SKM-1 (cell line): ENCODE measurements around the gene MERTK.
"Not testable (repeated sequence)": the region's sequence is repeated elsewhere in the genome, so short reads cannot be mapped to it uniquely, and the experiment has no call there.

Experiments
- DNase-seq: peaks from one replicate; lab custom pipeline; 2025; ENCODE audit not compliant: unreplicated experiment; lab: John Stamatoyannopoulos, UW

Gene MERTK

GRCh38 chr2:111909997-111910396 lies 11.6 kb downstream of the MERTK start:
- not testable (repeated sequence) for DNase-seq

GRCh38 chr2:111910609-111911277 lies 12.3 kb downstream of the MERTK start:
- DNase-seq, result no peak

- not testable (repeated sequence) for DNase-seq
Observed at GRCh38 chr2:111911295-111911977, 13.0 kb downstream of the MERTK start.

GRCh38 chr2:111912547-111912946 lies 14.1 kb downstream of the MERTK start:
- DNase-seq, result peak; percentile 35

DNA sequence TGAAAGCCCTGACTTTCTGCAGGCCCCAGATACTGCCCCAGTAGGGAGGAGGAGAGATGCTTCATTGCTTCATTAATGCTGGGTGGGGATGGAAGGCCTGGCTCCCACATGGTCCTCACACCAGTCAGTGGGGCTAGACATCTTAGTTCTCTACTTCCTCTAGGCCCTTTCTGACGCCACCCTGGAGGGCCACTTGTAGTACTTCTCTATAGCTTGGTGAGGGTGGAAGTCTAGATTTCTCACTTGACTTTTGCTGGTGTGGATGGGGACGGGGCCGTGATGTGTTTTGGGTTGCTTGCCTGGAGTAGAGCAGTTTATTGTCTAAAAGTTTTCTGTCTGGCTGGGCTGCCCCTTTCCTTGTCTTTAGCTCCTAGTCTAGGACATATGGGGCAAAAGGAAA lies 18.7 kb downstream of the MERTK start:
- no peak for DNase-seq

GRCh38 chr2:111918383-111918806 lies 20.0 kb downstream of the MERTK start:
- DNase-seq, result no peak

DNA sequence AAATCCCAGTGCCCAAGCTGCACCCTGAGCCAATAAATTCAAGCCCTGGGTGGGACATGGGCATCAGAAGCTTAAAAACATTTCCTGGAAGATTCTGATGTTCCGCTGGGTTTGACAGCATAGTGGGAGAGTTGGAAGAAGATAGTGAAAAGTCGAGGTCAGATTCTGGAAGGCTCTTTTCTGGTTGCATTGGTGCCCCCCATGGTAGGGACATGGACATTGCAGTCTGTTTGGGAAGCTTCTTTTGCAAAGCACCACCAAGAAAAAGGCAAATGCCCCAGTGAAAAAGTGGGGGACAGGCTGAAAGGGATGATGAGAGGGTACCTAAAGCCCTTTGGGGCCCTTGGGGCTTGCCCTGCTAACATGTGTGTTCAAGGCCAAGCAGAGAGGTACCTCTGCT lies 21.0 kb downstream of the MERTK start:
- DNase-seq, result no peak

GRCh38 chr2:111919794-111920608 lies 21.6 kb downstream of the MERTK start:
- DNase-seq, result no peak

GRCh38 chr2:111923276-111923804 lies 24.9 kb downstream of the MERTK start:
- DNase-seq, result no peak

- no peak for DNase-seq
Observed at GRCh38 chr2:111924617-111925107, 26.3 kb downstream of the MERTK start.

- DNase-seq, result no peak
Observed at GRCh38 chr2:111927723-111928122, 29.3 kb downstream of the MERTK start.

GRCh38 chr2:111930409-111930808 lies 32.0 kb downstream of the MERTK start:
- DNase-seq, result no peak

GRCh38 chr2:111930875-111931274 lies 32.5 kb downstream of the MERTK start:
- no peak for DNase-seq

- DNase-seq, result no peak
Observed at GRCh38 chr2:111932841-111933291, 34.5 kb downstream of the MERTK start.

GRCh38 chr2:111933900-111934299 lies 35.5 kb downstream of the MERTK start:
- DNase-seq, result not testable (repeated sequence)

DNA sequence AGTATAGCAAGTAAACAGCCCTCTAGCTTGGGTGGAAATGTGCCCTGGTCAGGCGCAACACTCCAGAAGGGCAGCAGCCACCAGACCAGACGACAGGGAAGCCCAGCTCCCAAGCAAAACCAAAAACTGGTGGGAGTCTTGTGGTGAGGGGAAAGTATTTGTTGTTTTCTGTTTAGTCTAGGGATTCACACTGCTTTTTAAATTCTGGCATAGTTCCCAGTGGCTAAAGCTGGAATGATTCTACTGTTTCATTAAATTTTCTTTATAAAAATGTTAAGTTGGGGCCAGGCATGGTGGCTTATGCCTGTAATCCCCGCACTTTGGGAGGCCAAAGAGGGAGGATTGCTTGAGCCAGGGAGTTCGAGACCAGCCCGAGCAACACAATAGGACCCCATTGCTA lies 38.5 kb downstream of the MERTK start:
- no peak for DNase-seq

- no peak for DNase-seq
Observed at GRCh38 chr2:111938392-111938791, 40.0 kb downstream of the MERTK start.

DNA sequence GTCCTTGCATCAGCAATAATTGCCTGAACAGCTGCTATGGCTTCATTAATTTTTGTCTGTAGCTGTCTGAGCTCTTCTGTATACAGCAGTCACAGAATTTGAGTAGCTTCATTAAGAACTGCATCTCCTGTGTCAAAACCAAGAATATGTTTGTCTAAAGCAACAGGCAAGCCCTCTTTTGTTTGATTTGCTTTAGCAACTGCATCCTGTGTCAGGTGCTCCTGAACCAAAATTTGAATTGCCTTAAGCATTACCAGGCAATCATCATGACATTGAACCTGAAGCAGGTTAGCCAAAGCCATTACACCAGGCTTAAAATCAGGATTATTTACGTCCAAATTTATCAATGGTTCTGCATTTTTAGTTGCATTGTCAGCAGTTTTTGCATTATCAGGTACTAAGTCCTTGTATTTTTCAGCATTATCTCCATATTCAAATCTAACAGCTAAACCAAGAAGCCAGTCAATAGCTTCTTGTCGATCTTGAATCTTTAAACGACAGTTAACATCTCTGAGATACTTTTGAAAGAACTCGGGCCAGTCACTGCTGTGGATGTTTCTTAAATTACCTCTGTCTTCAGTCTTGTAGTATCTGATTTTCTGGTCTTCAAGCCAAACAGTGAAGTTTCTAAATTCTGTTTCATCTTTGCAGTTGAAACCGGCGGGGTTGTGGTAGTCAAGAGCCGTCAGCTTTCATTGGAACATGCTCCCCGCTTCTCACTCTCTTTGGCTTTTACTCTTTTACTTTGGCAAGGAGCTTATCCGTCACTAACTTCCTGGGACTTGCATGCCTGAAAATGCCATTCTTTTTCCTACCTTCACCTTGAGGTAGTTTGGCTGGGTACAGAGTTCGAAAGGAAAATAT lies 42.2 kb downstream of the MERTK start:
- no peak for DNase-seq

DNA sequence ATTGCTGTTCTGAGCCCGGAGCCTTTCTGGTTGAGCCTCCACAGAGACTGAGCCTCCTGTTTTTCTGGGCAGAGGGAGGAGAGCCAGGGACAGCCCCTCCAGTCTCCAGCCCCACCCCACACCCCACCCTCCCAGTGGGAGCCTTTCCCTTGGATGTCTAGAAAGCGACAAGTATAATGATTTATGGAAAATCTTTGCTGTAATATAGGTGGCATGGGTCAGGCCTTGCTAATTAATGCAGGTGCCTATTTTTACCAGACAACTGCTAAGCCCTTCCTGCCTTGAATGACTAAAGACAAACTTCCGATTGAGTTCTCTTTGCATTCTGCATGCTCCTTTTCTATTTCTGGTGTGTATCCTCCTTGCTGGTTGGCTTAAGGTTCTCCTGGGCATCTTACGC lies 43.1 kb downstream of the MERTK start:
- no peak for DNase-seq

DNA sequence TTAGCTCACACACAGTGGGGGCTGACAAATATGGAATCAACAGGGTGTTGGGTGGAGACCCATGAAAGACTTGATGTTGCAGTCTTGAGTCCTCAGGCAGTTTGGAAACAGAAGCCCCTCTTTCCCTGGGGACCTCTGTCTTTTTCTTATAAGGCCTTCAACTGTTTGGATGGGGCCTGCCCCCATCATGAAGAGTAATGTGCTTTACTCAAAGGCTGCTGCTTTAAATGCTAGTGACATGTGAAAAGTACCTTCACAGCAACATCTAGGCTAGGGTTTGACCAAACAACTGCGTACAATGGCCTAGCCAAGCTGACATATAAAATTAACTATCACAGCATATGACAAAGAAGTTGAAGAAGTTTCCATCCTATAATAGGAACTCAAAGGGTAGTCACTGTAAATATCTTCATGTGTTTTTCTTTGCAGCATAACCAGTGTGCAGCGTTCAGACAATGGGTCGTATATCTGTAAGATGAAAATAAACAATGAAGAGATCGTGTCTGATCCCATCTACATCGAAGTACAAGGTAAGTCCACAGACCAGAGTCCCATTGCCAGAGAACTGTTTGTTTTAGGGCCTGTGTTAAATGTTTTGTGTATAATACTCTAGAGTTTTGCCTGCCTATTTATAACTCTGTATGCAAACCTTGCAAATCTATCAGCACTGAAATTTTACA lies 46.3 kb downstream of the MERTK start:
- no peak for DNase-seq
